Measurements from ENCODE around the gene PHF21A.
"Not testable (repeated sequence)": the region's sequence is repeated elsewhere in the genome, so short reads cannot be mapped to it uniquely, and the experiment has no call there.

The PHF21A gene

DNA sequence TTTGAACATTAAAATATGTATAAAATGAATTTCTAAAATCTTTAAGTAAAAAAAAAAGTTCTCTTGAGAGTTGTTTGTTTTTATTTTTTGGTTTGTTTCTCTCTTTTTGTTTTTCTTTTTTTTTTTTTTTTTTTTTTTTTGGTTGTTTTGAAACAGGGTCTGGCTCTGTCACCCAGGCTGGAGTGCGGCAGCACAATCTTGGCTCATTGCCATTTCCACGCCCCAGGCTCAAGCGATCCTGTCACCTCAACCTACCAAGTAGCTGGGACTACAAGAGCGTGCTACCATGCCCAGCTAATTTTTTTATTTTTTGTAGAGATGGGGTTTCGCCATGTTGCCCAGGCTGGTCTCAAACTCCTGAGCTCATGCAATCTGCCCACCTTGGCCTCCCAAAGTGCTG, 139.4 kb downstream of the PHF21A start:
- ATAC-seq: not testable (repeated sequence)

DNA sequence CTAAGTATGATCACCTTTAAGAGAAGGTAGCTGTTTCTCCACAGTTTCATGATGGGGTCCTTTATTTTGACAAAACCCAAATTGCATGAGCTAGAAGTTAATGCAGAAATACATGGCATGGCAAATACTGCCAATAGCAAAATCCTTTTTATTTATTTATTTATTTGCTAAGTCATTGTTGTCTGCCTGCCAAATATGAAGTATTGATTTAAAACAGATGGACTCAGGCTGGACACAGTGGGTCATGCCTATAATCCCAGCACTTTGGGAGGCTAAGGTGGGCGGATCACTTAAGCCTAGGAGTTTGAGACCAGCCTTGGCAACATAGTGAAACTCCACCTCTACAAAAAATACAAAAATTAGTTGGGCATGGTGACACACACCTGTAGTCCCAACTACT, 146.4 kb downstream of the PHF21A start:
- no peak for ATAC-seq

GRCh38 chr11:45973601-45974000, 147.7 kb downstream of the PHF21A start:
- no peak for ATAC-seq

- no peak for ATAC-seq
Observed at GRCh38 chr11:45968901-45969300, 152.4 kb downstream of the PHF21A start.

- no peak for ATAC-seq
Observed at GRCh38 chr11:45967506-45967905, 153.7 kb downstream of the PHF21A start.

GRCh38 chr11:45964911-45965389, 156.3 kb downstream of the PHF21A start:
- ATAC-seq: peak; percentile 67 to 82

DNA sequence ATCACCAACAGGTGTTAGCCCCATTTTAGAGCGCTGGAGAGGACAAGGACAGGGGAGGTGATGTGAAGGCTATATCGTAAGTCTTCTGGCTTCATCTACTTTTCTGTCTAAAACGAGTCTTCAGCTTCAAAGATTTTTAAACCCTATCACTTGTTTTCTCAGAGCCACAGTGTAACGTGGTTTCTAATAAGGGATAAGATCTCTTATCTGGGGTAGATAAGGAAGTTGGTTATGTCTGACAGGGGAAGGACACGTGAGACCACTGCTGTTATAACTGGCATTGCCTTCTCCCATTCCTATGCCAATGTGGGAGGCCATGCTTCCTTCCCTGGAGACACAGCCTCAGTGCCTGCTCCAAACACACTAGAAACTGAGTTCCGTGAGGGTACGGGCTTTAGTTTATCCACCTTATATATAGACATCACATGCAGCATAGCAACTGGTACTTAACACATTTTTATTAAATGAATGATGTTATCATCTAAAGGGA, 159.5 kb downstream of the PHF21A start:
- no peak for ATAC-seq

DNA sequence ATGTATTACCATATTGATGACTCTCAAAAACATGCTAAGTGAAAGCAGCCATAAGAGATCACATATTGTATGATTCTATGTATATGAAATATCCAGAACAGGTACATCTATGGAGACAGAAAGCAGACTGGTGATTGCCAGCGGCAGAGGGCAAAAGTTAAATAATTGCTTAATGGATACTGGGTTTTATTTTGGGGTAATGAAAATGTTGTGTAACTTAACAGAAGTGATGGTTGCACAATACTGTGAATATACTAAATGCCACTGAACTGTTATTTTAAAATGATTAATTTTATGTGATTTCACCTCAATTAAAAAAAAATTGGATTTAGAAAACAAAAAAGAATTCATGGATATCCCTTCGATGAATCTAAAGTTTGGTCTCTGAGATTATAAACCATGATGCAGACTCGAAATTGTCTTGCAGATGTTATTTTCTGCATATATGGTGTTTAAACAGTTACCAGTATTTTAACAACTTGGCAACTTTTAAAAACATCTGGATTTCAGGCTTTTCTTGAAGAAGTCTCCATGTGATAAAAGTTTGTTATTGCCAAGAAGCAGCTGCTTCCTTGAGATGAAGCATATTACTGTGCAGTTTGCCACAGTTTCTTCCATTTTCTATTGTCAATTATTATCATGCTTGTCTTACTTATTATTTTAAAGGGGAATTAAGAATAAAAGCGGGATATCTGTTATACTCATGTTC, 160.7 kb downstream of the PHF21A start:
- no peak for ATAC-seq

- ATAC-seq: no peak
Observed at GRCh38 chr11:45959851-45960250, 161.4 kb downstream of the PHF21A start.

GRCh38 chr11:45949992-45950407, 171.3 kb downstream of the PHF21A start:
- no peak for ATAC-seq

DNA sequence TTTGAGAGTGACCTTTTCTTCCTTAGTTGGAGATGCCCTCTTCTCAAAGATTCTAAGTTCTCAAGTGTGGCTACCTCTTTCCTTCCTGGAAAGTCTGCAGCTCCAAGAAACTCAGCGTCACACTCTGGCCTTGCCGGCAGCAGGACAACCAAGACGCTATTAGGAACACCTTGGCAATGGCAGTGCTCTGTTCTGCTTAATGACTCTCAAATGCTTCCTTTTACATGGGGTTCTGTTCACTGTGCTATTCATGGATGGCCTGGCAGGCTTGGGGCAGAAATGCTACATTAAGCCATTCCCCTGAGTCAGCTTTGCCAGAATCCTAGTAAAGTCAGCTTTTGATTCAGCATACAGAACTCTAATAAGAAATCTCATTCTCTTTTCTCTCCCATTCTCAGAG, 172.9 kb downstream of the PHF21A start:
- no peak for ATAC-seq

- no peak for ATAC-seq
Observed at GRCh38 chr11:45947885-45948284, 173.4 kb downstream of the PHF21A start.

GRCh38 chr11:45945397-45945999, 175.8 kb downstream of the PHF21A start:
- ATAC-seq: no peak

DNA sequence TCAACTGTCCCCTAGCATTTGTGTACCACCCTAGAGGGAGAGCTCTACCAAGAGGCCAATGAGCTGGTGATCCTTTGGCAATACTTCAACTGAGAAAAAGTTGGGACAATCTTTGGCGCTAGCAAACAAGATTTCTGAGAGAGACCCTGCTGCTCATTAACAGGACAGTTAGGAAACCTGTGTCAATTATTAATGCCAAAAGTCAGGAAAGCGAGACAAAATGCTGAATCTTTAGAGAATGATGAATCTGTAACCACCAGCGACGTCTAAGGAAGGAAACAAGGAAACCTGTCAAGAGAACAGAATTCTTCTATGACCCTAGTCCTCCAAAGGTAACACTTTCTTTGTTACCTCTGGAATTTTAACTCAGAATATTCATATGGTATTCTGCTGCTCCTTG, 178.9 kb downstream of the PHF21A start:
- ATAC-seq: no peak

GRCh38 chr11:45941285-45941684, 180.0 kb downstream of the PHF21A start:
- no peak for ATAC-seq

- no peak for ATAC-seq
Observed at GRCh38 chr11:45939836-45940235, 181.4 kb downstream of the PHF21A start.

DNA sequence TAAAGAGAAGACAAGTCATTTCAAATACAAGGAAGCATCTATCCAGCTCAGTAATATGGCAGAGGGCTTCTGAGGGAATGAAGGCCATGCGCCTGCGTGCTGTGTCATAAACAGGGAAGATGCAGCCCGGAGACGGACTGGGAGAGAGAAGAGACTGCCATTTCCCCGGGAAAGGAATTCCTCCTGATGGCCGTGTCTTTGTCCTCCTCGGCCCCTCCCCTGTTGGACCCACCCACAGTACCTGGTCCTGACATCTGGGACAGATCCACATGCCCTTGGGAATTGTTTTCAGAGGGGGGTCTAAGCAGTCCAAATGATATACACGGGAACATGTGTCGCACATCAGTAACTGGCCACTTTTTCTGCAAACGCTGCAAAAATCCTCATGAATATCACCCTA, 183.3 kb downstream of the PHF21A start:
- ATAC-seq: no peak

- no peak for ATAC-seq
Observed at GRCh38 chr11:45936511-45937054, 184.7 kb downstream of the PHF21A start.

DNA sequence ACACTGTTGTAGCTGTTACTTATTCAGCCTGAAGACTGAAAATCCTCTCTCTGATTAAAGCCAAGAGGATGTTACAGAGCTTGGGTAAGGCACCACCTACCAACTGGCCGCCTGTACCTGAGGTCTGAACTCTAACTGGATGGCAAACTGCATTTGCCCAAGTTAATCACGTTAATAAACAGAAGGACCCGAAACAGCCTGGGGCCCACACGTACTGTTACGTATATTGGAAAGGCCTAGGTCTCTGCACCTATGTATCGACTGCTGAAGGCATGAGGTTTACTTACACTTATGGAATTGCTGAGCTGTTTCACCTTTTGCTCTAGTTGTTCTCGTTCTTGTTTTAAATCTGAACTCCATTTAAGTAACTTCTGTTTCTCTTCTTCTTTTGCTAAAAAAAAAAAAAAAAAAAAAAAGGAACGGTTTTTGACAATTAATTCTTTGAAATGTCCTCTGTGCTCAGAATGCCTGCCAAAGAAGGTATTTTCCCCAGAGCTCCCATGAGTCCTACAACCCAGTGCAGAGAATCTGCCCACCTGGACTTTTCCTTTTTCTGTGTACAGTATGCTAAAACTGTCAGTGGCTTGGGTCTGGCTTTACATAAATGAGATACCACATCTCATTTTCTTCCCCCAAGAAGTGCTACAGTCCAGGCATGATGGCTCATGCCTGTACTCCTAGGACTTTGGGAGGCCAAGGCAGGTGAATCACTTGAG, 185.7 kb downstream of the PHF21A start:
- ATAC-seq: no peak

DNA sequence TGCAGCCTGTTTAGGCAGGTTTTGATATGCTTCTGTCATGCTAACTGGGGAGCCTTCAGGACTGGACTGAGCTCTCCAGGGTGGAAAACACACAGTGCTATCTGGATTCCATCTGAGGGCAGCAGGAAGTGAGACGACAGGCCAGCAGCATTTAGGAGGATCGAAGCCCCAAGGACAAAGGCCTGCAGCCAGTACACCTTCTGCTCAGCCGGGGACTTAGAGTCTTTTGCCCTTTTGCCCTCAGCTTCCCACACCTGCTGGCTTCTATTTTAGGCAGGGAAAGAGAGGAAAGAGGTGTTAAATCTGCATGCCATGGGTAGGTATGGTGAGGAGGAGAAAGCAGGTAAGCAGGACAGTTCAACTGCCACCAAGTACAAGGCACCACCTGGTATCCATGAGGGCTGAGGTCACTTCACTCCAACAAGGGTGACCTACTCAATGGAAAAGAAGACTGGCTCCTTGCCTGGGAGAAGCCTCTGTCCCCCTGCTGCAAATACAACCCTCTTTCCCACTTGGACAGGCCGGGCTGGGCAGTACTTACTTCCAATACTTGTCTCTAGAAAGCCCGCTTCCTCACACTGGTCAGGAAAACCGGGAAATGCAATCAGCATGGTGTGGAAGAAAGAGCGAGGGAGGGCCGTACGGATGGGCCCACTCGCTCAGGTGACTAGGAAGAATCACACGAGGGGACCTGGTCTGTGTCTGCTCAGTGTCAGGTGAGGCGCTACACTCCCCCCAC, 186.5 kb downstream of the PHF21A start:
- ATAC-seq: no peak

DNA sequence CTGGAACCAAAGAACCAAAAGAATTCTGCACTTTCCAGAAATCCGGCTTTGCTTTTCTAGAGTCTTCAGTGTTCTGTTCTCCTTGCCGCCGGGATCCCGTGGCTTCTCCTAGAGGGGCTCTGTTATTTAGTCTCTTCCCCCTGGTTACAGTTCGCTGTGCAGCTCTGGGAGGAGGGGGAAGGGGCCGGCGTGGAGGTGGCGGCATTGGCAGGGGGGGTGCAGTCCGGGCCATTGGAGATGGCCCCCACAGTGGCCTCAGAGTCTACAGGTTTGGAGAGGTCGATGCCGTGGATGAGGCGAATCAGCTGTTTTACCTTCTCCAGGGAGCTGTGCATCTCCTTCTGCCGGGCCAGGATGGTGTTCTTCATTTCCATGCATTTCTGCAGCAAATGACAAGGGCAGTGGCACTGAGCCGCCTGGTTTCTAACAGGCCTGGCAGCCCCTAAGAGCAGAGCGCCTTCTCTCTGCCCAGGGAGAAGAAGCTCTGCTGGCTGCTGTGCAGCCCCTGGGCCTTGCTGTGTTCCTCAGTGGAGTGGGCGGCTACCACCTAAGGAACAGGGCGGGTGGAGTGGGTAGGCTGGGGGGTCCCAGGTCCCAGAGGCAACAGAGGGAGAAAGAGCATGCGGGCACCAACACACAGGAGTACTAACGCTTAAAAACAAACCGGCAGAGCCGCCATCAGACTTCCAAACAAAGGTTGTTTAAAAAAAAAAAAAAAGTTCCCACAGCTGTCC, 187.2 kb downstream of the PHF21A start:
- no peak for ATAC-seq
